ENCODE results near the gene MOCOS. TPM values are rescaled to one million over a fixed set of nuclear protein-coding genes. Genes with fewer than 3 reads are reported as not detected.

The MOCOS gene
- total RNA-seq, 2 experiments from 2014 or later: not detected

DNA sequence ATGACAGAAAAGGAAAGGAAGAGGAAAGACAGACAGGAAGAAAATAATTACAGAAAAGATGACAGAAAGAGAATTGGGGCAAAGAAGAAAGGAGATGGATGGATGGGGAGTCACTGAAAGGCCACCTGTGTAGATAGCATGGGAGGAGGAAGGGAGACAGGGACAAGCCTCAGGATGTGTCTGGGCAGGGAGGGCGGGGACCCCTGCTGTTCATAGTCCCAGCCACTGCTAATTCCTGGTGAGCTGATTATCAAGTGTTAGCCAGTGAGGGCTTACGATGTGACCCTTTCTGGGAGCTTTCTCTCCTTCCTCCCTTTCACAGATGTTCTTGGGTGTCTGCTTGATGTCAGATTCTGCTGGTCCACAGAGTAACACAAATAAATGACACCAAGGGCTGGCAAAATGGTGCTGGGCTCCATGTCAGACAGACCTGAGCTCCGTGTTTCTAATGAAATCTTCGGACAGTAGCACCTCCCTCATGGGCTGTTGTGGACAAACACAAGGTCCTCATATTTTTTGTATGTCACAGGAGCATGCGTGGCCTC is 123.8 kb downstream of the MOCOS start:
- POLR2A ChIA-PET: no interaction called here
- no peak overlapping the region for H2AFZ ChIP-seq (ENCODE audit: low read length)
- H3K4me2 ChIP-seq (ENCODE audit: low read length): no peak overlapping the region
- H3K9me2 ChIP-seq (ENCODE audit: insufficient read depth, low read length): no peaks in the 10 kb centered on the region
- BruUV-seq (replicated peaks): no TSS peak
- H3K79me2 ChIP-seq (ENCODE audit: insufficient read depth, low read depth, low read length): no peaks in the 10 kb centered on the region
- no peaks in the 10 kb centered on the region for H3K36me3 ChIP-seq (ENCODE audit: insufficient read depth, low read length)
- H3K4me3 ChIP-seq (ENCODE audit: low read depth, low read length, poor library complexity, severe bottlenecking): no peak overlapping the region
- CTCF ChIA-PET (ENCODE audit: unreplicated experiment): no interaction called here
- H3K9me3 ChIP-seq (ENCODE audit: low read length): no peaks in the 10 kb centered on the region
- no peaks in the 10 kb centered on the region for H4K20me1 ChIP-seq (ENCODE audit: insufficient read depth, low read length)
- no peak overlapping the region for H3K27ac ChIP-seq (ENCODE audit: low read depth, low read length, poor library complexity, severe bottlenecking)
- H3K4me1 ChIP-seq (ENCODE audit: insufficient read depth, low read length, poor library complexity, severe bottlenecking): no peaks in the 10 kb centered on the region
- DNase-seq (ENCODE audit: low spot score): no peak
- intact Hi-C loops (cut with micrococcal nuclease; ENCODE audit: unreplicated experiment): no loop called here
- TF ChIP-seq EZH2phosphoT487 (IDR thresholded peaks at IDR 0.05; ENCODE audit: borderline replicate concordance, low read depth, low read length): no peak
- TF ChIP-seq, protein P1, sequence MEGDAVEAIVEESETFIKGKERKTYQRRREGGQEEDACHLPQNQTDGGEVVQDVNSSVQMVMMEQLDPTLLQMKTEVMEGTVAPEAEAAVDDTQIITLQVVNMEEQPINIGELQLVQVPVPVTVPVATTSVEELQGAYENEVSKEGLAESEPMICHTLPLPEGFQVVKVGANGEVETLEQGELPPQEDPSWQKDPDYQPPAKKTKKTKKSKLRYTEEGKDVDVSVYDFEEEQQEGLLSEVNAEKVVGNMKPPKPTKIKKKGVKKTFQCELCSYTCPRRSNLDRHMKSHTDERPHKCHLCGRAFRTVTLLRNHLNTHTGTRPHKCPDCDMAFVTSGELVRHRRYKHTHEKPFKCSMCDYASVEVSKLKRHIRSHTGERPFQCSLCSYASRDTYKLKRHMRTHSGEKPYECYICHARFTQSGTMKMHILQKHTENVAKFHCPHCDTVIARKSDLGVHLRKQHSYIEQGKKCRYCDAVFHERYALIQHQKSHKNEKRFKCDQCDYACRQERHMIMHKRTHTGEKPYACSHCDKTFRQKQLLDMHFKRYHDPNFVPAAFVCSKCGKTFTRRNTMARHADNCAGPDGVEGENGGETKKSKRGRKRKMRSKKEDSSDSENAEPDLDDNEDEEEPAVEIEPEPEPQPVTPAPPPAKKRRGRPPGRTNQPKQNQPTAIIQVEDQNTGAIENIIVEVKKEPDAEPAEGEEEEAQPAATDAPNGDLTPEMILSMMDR (conservative IDR thresholded peaks at IDR 0.05; ENCODE audit: low read length): no peak

DNA sequence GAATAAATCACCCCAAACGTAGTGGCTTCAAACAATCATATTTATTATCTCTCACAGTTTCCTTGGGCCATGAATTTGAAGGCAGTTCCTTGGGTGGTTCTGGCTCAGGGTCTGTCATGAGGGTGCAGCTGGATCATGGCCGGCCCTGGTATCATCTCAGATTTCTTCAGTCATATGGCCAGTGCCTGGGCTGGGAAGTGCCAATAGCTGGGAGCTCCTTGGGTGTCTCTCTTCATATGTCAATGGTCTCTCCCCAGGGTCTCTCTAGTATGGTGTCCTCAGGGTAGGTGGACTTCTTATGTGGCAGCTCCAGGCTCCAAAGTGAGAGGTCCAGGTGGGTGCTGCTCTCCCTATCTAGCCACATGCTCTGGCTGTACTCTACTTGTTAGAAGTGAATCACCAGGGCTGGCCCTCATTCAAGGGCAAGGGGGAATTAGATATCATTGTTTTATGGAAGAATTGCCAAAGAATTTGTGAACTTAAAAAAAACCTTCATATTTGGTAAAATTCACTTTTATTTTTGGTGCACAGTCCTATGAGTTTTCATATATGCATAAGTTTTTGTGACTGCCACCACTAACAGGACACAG is 125.6 kb downstream of the MOCOS start:
- intact Hi-C loops (cut with micrococcal nuclease; ENCODE audit: unreplicated experiment): no loop called here
- Histone ChIP-seq H4K20me1 (ENCODE audit: insufficient read depth, low read length) (no peaks in the 10 kb centered on the region), H3K79me2 (ENCODE audit: insufficient read depth, low read depth, low read length) (no peaks in the 10 kb centered on the region), H3K36me3 (ENCODE audit: insufficient read depth, low read length) (no peaks in the 10 kb centered on the region), H3K4me1 (ENCODE audit: insufficient read depth, low read length, poor library complexity, severe bottlenecking) (no peaks in the 10 kb centered on the region), H2AFZ (ENCODE audit: low read length) (no peak overlapping the region), H3K9me3 (ENCODE audit: low read length) (no peaks in the 10 kb centered on the region), H3K4me2 (ENCODE audit: low read length) (no peak overlapping the region), H3K27ac (ENCODE audit: low read depth, low read length, poor library complexity, severe bottlenecking) (no peak overlapping the region), H3K9me2 (ENCODE audit: insufficient read depth, low read length) (no peaks in the 10 kb centered on the region), H3K4me3 (ENCODE audit: low read depth, low read length, poor library complexity, severe bottlenecking) (no peak overlapping the region)
- no peak for DNase-seq (ENCODE audit: low spot score)
- ChIA-PET CTCF (ENCODE audit: unreplicated experiment) (no interaction called here), POLR2A (no interaction called here)
- TF ChIP-seq, protein P1 (conservative IDR thresholded peaks at IDR 0.05; ENCODE audit: low read length): no peak
- no peak for TF ChIP-seq EZH2phosphoT487 (IDR thresholded peaks at IDR 0.05; ENCODE audit: borderline replicate concordance, low read depth, low read length)
- BruUV-seq (replicated peaks): no TSS peak

DNA sequence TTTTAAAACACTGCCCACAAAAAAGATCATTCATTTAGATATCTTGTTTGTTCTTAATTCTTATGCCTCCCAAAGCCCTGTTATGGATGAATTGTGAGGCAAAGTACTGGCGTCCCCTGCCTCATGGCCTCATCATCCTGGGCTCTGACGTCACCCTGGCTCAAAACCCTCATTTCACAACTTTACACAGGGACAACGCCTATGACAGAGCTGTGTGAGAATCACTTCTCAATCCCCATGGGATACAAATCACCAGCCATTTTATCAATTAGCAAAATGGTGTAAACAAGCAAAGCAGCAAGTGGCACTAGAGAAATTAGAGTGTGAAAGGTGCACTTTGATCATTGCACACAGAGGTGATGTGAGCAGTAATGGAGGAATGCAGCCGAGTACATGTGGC is 126.8 kb downstream of the MOCOS start:
- H3K79me2 ChIP-seq (ENCODE audit: insufficient read depth, low read depth, low read length): no peaks in the 10 kb centered on the region
- H3K9me2 ChIP-seq (ENCODE audit: insufficient read depth, low read length): no peaks in the 10 kb centered on the region
- no peak overlapping the region for H3K27ac ChIP-seq (ENCODE audit: low read depth, low read length, poor library complexity, severe bottlenecking)
- no peak overlapping the region for H3K4me3 ChIP-seq (ENCODE audit: low read depth, low read length, poor library complexity, severe bottlenecking)
- ChIA-PET POLR2A (no interaction called here), CTCF (ENCODE audit: unreplicated experiment) (no interaction called here)
- intact Hi-C loops (cut with micrococcal nuclease; ENCODE audit: unreplicated experiment): no loop called here
- H3K36me3 ChIP-seq (ENCODE audit: insufficient read depth, low read length): no peaks in the 10 kb centered on the region
- DNase-seq (ENCODE audit: low spot score): no peak
- TF ChIP-seq EZH2phosphoT487 (IDR thresholded peaks at IDR 0.05; ENCODE audit: borderline replicate concordance, low read depth, low read length): no peak
- TF ChIP-seq, protein P1 (conservative IDR thresholded peaks at IDR 0.05; ENCODE audit: low read length): no peak
- H4K20me1 ChIP-seq (ENCODE audit: insufficient read depth, low read length): no peaks in the 10 kb centered on the region
- no peaks in the 10 kb centered on the region for H3K9me3 ChIP-seq (ENCODE audit: low read length)
- no peaks in the 10 kb centered on the region for H3K4me1 ChIP-seq (ENCODE audit: insufficient read depth, low read length, poor library complexity, severe bottlenecking)
- H3K4me2 ChIP-seq (ENCODE audit: low read length): no peak overlapping the region
- BruUV-seq (replicated peaks): no TSS peak
- no peak overlapping the region for H2AFZ ChIP-seq (ENCODE audit: low read length)
